NT2/D1 (cell line): Measurements from ENCODE around the gene KIF15.
"Not testable (repeated sequence)": the region's sequence is repeated elsewhere in the genome, so short reads cannot be mapped to it uniquely, and the experiment has no call there.

Experiments
- DNase-seq: peaks from one replicate; pipeline ENCODE4 v3.0.0-alpha.2; 2011; ENCODE audit warnings: low read depth, low spot score
- H3K27me3 ChIP-seq: 2 replicates; pipeline ENCODE4 v1.6.0; 2011; ENCODE audit warnings: mild to moderate bottlenecking; ENCODE audit not compliant: insufficient read length, insufficient read depth
- H3K36me3 ChIP-seq: 2 replicates; pipeline ENCODE4 v1.6.1; 2011; ENCODE audit warnings: mild to moderate bottlenecking, low read length, mixed read lengths; ENCODE audit not compliant: insufficient read depth, insufficient read length
- H3K4me1 ChIP-seq: 2 replicates; pipeline ENCODE4 v1.5.1; 2011; ENCODE audit not compliant: insufficient read depth, insufficient read length
- H3K4me3 ChIP-seq: 2 replicates; pipeline ENCODE4 v1.5.1; 2011; ENCODE audit warnings: low read depth; ENCODE audit not compliant: insufficient read length
- H3K9ac ChIP-seq: 2 replicates; pipeline ENCODE4 v1.6.0; 2011; ENCODE audit warnings: low read depth; ENCODE audit not compliant: insufficient read length
- H3K9me3 ChIP-seq: 2 replicates; pipeline ENCODE4 v1.5.1; 2011; ENCODE audit warnings: mild to moderate bottlenecking, low read length; ENCODE audit not compliant: insufficient read depth
- SUZ12 ChIP-seq: IDR thresholded peaks from 2 replicates; pipeline ENCODE4 v1.6.1; 2011; ENCODE audit not compliant: insufficient read length, insufficient read depth; ENCODE audit errors: extremely low read depth
- YY1 ChIP-seq: IDR thresholded peaks from 2 replicates; pipeline ENCODE4 v1.6.1; 2011; ENCODE audit not compliant: insufficient read length, insufficient read depth
- ZNF274 ChIP-seq: IDR thresholded peaks from 2 replicates; pipeline ENCODE4 v1.6.1; 2011; ENCODE audit warnings: mild to moderate bottlenecking, low read depth, low read length

KIF15 gene

DNA sequence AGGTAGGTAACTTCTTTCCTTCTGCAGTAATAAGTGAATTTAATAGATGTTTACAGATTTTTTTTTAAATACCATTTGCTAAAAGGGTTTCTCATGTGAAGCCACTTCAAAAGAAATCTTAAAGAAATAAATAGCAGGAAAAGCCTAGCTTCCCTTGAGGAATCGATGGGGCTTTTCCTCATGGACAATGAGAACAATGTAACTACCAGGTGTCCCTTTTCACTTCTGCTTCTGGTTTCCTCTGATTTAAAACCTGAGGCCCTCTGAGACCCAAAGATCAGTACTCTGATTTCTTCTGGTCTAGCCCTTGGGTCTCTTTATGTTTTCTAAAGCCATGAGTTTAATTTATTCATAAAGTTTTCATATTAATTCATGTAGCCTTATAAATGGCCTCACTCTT is 87.0 kb downstream of the KIF15 start:
- no peaks in the 10 kb centered on the region for H3K27me3 ChIP-seq
- no peak for DNase-seq
- no peaks in the 10 kb centered on the region for H3K4me1 ChIP-seq
- no peak overlapping the region for H3K9ac ChIP-seq
- H3K36me3 ChIP-seq = peaks cover 75% of the 10 kb centered on the region
- TF ChIP-seq YY1 (no peak), SUZ12 (no peak), ZNF274 (no peak)
- H3K9me3 ChIP-seq = no peaks in the 10 kb centered on the region
- H3K4me3 ChIP-seq = no peak overlapping the region

DNA sequence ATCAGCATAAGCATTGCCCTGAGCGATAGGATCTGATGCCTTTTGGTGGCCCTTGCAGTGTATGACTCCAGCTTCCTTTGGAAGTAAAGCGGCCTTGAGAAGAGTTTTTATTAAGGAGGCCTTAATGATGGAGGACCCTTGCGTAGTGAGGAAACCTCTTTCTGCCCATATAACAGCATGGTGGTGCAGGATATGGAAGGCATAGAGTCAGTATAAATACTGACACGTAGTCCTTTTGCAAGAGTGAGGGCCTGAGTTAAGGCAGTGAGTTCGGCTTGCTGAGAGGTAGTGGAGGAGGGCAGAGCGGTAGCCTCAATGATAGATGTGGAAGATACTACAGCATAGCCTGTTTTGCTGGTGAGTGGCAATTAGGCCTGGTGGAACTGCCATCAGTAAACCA is 95.1 kb downstream of the KIF15 start:
- DNase-seq, H3K9me3 ChIP-seq, H3K4me3 ChIP-seq, H3K4me1 ChIP-seq, H3K9ac ChIP-seq, H3K27me3 ChIP-seq: not testable (repeated sequence)
- peaks cover 28% of the 10 kb centered on the region for H3K36me3 ChIP-seq

DNA sequence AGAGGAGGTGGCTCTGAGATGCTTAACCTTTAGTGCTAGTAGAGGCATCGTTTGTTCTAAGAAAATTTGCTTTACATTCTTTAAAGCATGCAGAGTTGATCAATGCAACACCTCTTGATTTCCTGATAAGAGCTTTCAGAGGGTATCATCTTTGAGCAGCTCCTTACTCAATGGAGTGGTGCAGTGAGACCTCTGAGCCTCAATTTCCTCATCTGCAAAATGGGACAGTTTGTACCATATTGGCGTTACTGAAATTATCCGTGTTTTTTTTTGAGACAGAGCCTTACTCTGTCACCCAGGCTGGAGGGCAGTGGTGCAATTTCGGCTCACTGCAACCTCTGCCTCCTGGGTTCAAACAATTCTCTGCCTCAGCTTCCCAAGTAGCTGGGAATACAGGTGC is 98.5 kb downstream of the KIF15 start:
- no peak overlapping the region for H3K9ac ChIP-seq
- DNase-seq = no peak
- no peak overlapping the region for H3K4me3 ChIP-seq
- TF ChIP-seq ZNF274 = no peak
- no peak for TF ChIP-seq YY1
- no peak for TF ChIP-seq SUZ12
- peaks cover 16% of the 10 kb centered on the region for H3K36me3 ChIP-seq
- H3K9me3 ChIP-seq = no peaks in the 10 kb centered on the region; the same call in 1 of the 2 replicates
- no peaks in the 10 kb centered on the region for H3K27me3 ChIP-seq
- H3K4me1 ChIP-seq = no peaks in the 10 kb centered on the region

DNA sequence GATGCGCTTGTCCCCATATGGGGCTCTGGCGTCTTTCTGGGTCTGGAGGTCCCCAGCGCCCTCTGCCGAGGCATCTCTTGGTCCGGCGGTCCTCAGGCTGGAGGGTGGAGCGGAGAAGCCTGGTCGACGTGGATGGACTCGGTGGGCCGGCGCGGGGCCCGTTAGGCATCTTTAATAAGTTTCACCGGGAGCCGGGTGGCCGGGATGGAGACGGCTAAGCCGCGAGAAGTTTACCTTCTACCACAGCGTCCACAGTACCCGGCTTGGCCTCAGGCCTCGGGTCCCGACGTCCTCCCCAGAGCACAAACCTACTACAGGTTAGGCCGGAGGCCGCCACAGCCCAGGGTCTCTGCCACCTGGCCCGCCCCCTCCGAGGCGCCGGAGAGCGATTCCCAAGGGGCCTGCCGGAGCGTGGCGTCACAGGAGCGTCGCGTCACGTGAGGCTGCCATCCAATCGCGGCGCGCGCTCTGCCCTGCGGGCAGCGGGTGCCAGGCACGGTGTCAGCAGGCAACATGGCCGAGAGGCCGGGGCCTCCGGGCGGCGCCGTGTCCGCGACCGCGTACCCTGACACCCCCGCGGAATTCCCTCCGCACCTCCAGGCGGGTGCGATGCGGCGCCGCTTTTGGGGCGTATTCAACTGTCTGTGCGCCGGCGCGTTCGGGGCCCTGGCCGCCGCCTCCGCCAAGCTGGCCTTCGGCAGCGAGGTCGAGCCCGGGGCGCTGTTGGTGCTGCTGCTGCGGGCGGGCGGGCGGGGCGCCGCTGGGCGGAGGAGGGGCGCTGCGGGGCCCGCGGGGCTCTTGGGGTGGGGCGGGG is 100.0 kb downstream of the KIF15 start, which contains the start of gene TMEM42:
Gene TMEM42, plus strand, starts transcription at position 501 of the 814 bp plus-strand sequence. Its CDS starts 13 bp downstream, at position 514.
- DNase-seq = peak; percentile 95
- H3K4me3 ChIP-seq = peak within 1 kb of the TSS; percentile 70
- no peak for TF ChIP-seq SUZ12
- peak; percentile 70 for TF ChIP-seq YY1
- H3K4me1 ChIP-seq = no peaks in the 10 kb centered on the region
- H3K9ac ChIP-seq = peak within 1 kb of the TSS; percentile 88
- H3K27me3 ChIP-seq = no peaks in the 10 kb centered on the region
- H3K36me3 ChIP-seq = peaks cover 27% of the 10 kb centered on the region
- no peaks in the 10 kb centered on the region for H3K9me3 ChIP-seq

- no peak for DNase-seq
- Histone ChIP-seq H3K27me3 (no peaks in the 10 kb centered on the region), H3K9ac (peak overlapping the region; percentile 86), H3K4me3 (peak overlapping the region; percentile 70), H3K4me1 (no peaks in the 10 kb centered on the region), H3K9me3 (no peaks in the 10 kb centered on the region), H3K36me3 (peaks cover 33% of the 10 kb centered on the region)
- TF ChIP-seq ZNF274 (no peak), SUZ12 (no peak), YY1 (no peak)
Measured at GRCh38 chr3:44862226-44862637, 100.6 kb downstream of the KIF15 start.

- Histone ChIP-seq H3K36me3 (peaks cover 26% of the 10 kb centered on the region), H3K9me3 (peaks cover 7% of the 10 kb centered on the region; the same call in 1 of the 2 replicates), H3K9ac (no peak overlapping the region), H3K27me3 (no peaks in the 10 kb centered on the region), H3K4me3 (no peak overlapping the region), H3K4me1 (no peaks in the 10 kb centered on the region)
- no peak for TF ChIP-seq SUZ12
- TF ChIP-seq YY1 = no peak
- no peak for TF ChIP-seq ZNF274
- DNase-seq = no peak
Measured at GRCh38 chr3:44865272-44866035, 103.9 kb downstream of the KIF15 start.

DNA sequence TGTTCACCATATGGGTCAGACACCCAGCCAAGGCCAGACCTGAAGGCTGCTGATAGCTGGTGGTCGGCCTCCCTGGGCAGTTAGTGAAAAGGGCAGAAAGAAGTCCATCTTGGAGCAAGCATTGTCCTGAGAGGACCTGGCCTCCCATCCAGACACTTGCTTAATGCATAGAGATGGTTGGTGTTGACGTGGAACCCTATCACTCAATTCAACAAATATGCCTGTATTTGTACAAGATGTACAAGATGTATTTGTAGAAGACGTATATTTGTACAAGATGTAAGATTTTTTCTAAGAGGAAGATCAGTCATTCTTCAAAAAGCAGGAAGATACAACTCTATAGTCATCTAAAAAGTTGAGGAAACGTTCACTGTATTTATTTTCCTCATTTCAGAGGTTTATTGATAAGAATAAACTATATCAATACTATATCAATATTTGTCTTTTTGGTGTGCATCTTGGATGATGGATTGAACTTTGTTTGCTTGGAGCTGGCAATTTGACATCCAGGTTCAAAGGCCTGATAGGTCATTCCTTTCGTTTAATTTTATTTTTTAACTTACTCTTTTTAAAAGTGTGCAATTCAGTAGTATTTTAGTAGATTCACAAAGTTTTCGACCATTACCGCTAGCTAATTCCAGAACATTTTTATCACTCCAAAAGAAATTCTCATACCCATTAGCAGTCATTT is 106.0 kb downstream of the KIF15 start:
- TF ChIP-seq SUZ12 = no peak
- peaks cover 7% of the 10 kb centered on the region; the same call in 1 of the 2 replicates for H3K9me3 ChIP-seq
- no peaks in the 10 kb centered on the region for H3K27me3 ChIP-seq

More for the DNA sequence above, 106.0 kb downstream of the KIF15 start:
- Histone ChIP-seq H3K9ac (no peak overlapping the region), H3K36me3 (peaks cover 26% of the 10 kb centered on the region), H3K4me1 (no peaks in the 10 kb centered on the region), H3K4me3 (no peak overlapping the region)
- DNase-seq = no peak
